ENCODE data around the gene GLB1L3. TPM values are rescaled to one million over a fixed set of nuclear protein-coding genes. Genes with fewer than 3 reads are reported as not detected.

GLB1L3 gene
- total RNA-seq, 2 donors from 2014 or later, result 2.3 to 7.1 TPM

DNA sequence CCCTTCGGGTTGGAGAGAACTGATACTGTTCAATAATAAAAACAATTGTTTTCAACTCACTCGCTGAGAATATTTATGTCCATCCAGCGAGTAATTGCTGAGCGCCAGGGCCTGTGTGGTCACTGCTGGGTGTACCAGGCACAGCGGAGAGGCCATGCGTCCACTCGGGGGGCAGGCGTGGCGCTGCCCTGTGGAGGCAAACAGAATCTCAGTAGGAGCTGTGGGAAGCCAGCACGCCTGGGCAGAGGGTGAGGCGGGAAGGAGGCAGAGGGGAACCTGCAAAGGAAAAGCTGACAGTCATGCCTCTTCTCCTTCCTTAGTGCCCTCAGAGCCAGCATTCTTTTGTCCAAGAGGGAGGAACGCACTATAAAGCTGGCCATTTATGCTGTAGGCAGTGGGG, 11.4 kb downstream of the GLB1L3 start:
- Mint-ChIP-seq H3K36me3 (ENCODE audit: low read depth) (no peaks in the 10 kb centered on the region), H3K4me1 (no peaks in the 10 kb centered on the region), H3K27me3 (ENCODE audit: insufficient read depth) (no peaks in the 10 kb centered on the region), H3K9me3 (no peaks in the 10 kb centered on the region), H3K4me3 (no peak overlapping the region), H3K27ac (no peak overlapping the region)
- Histone ChIP-seq H3K27me3 (ENCODE audit: control insufficient read depth, insufficient read depth, low read length, poor library complexity, severe bottlenecking) (no peaks in the 10 kb centered on the region), H3K36me3 (ENCODE audit: control insufficient read depth, insufficient read depth, low read length) (no peaks in the 10 kb centered on the region), H3K9ac (ENCODE audit: extremely low read depth, low read length, poor library complexity, severe bottlenecking) (no peak overlapping the region), H3K27ac (ENCODE audit: low read depth, low read length) (no peak overlapping the region), H3K4me1 (ENCODE audit: control insufficient read depth, insufficient read depth, low read length) (no peaks in the 10 kb centered on the region), H3K4me3 (ENCODE audit: low read length) (no peak overlapping the region), H3K9me3 (ENCODE audit: control insufficient read depth, low read length) (no peaks in the 10 kb centered on the region)
- DNase-seq, result no peak
- TF ChIP-seq, protein P1, sequence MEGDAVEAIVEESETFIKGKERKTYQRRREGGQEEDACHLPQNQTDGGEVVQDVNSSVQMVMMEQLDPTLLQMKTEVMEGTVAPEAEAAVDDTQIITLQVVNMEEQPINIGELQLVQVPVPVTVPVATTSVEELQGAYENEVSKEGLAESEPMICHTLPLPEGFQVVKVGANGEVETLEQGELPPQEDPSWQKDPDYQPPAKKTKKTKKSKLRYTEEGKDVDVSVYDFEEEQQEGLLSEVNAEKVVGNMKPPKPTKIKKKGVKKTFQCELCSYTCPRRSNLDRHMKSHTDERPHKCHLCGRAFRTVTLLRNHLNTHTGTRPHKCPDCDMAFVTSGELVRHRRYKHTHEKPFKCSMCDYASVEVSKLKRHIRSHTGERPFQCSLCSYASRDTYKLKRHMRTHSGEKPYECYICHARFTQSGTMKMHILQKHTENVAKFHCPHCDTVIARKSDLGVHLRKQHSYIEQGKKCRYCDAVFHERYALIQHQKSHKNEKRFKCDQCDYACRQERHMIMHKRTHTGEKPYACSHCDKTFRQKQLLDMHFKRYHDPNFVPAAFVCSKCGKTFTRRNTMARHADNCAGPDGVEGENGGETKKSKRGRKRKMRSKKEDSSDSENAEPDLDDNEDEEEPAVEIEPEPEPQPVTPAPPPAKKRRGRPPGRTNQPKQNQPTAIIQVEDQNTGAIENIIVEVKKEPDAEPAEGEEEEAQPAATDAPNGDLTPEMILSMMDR (conservative IDR thresholded peaks at IDR 0.05), result no peak
- 94% methylated on average over 10 to 12 of the region's 12 CpGs for WGBS, 2 experiments (ENCODE audit: insufficient coverage in 1 of 2, insufficient read length in 1 of 2)

DNA sequence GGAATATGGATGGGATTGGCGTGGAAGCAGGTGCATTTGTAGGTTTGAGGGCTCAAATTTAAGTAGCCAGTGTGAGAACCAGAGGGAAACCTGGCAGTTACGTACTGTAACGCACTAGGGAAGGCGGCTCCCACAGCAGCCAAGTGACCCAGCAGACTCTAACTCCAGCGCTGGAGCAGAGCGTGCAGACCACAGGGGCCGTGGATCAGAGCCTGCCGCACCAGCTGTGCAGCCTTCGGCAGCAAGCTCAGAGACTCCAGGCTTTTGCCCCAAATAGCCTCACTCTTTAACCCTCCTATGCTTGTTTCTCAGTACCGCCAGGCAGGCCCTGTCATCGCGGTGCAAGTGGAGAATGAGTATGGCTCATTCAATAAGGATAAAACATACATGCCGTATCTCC, 12.3 kb downstream of the GLB1L3 start:
- no peaks in the 10 kb centered on the region for H3K36me3 ChIP-seq (ENCODE audit: control insufficient read depth, insufficient read depth, low read length)
- no peak overlapping the region for H3K27ac ChIP-seq (ENCODE audit: low read depth, low read length)
- no peak overlapping the region for H3K27ac Mint-ChIP-seq
- H3K4me3 ChIP-seq (ENCODE audit: low read length), result no peak overlapping the region
- no peaks in the 10 kb centered on the region for H3K27me3 Mint-ChIP-seq (ENCODE audit: insufficient read depth)
- H3K36me3 Mint-ChIP-seq (ENCODE audit: low read depth), result no peaks in the 10 kb centered on the region
- no peaks in the 10 kb centered on the region for H3K4me1 Mint-ChIP-seq
- no peak overlapping the region for H3K9ac ChIP-seq (ENCODE audit: extremely low read depth, low read length, poor library complexity, severe bottlenecking)
- H3K27me3 ChIP-seq (ENCODE audit: control insufficient read depth, insufficient read depth, low read length, poor library complexity, severe bottlenecking), result no peaks in the 10 kb centered on the region
- H3K4me1 ChIP-seq (ENCODE audit: control insufficient read depth, insufficient read depth, low read length), result no peaks in the 10 kb centered on the region
- DNase-seq, result no peak
- no peaks in the 10 kb centered on the region for H3K9me3 Mint-ChIP-seq
- 94 to 96% methylated on average over 10 to 13 of the region's 13 CpGs for WGBS, 2 experiments (ENCODE audit: insufficient coverage in 1 of 2, insufficient read length in 1 of 2)
- TF ChIP-seq, protein P1 (conservative IDR thresholded peaks at IDR 0.05), result no peak
- no peaks in the 10 kb centered on the region for H3K9me3 ChIP-seq (ENCODE audit: control insufficient read depth, low read length)
- no peak overlapping the region for H3K4me3 Mint-ChIP-seq

DNA sequence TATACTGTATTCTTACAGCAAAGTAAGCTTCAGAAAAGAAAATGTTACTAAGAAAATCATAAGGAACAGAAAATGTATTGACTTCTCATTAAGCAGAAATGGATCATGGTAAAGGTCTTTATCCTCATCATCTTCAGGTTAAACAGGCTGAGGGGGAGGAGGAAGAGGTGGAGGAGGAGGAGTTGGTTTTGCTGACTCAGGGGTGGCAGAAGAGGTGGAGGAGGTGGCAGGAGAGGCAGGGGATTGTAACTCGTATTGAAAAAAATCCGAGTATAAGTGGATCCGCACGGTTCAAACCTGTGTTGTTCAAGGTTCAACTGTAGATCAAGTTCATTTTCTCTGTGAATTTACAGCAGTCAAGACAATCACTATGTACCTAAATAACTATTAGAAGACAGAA, 13.0 kb downstream of the GLB1L3 start:
- Histone ChIP-seq H3K27me3 (ENCODE audit: control insufficient read depth, insufficient read depth, low read length, poor library complexity, severe bottlenecking) (no peaks in the 10 kb centered on the region), H3K4me3 (ENCODE audit: low read length) (no peak overlapping the region), H3K9me3 (ENCODE audit: control insufficient read depth, low read length) (no peaks in the 10 kb centered on the region), H3K27ac (ENCODE audit: low read depth, low read length) (no peak overlapping the region), H3K4me1 (ENCODE audit: control insufficient read depth, insufficient read depth, low read length) (no peaks in the 10 kb centered on the region), H3K9ac (ENCODE audit: extremely low read depth, low read length, poor library complexity, severe bottlenecking) (no peak overlapping the region), H3K36me3 (ENCODE audit: control insufficient read depth, insufficient read depth, low read length) (no peaks in the 10 kb centered on the region)
- Mint-ChIP-seq H3K27ac (no peak overlapping the region), H3K9me3 (no peaks in the 10 kb centered on the region), H3K4me1 (no peaks in the 10 kb centered on the region), H3K36me3 (ENCODE audit: low read depth) (no peaks in the 10 kb centered on the region), H3K27me3 (ENCODE audit: insufficient read depth) (no peaks in the 10 kb centered on the region), H3K4me3 (no peak overlapping the region)
- DNase-seq, result no peak
- TF ChIP-seq, protein P1 (conservative IDR thresholded peaks at IDR 0.05), result no peak
- 89 to 100% methylated on average over 1 to 4 of the region's 4 CpGs for WGBS, 2 experiments (ENCODE audit: insufficient coverage in 1 of 2, insufficient read length in 1 of 2)

Measured in endodermal cell (in vitro differentiated cells).